GM18873 (cell line): ENCODE data around the gene DNAJC16.

ENCODE experiments used
- ATAC-seq: cut with Tn5 transposase; IDR thresholded peaks from one replicate; pipeline ENCODE4 v1.9.1; 2021; ENCODE audit warnings: mild to moderate bottlenecking, moderate library complexity, moderate number of reproducible peaks; ENCODE audit not compliant: unreplicated experiment, low FRiP score

The DNAJC16 gene

GRCh38 chr1:15531682-15532081 is 5.0 kb downstream of the DNAJC16 start:
- ATAC-seq = no peak

DNA sequence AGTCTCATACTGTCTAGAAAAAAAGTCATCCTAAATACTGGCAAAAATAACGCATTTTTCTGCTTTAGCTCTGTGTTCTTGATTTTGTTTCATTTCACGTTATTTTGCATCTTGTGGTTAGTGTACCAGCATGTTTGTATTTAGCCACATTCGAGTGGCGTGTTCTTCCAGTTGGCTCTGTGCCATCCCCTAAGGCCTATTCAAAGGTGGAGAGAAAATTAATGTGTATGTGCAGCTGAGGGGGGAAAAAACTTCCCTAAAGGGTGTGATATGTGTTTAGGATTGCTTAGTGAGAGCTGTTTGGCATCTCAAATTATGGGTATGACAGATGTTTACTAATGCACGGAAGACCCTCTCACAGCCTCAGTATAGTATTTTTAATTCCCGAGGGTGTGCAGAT is 12.1 kb downstream of the DNAJC16 start:
- ATAC-seq = no peak

DNA sequence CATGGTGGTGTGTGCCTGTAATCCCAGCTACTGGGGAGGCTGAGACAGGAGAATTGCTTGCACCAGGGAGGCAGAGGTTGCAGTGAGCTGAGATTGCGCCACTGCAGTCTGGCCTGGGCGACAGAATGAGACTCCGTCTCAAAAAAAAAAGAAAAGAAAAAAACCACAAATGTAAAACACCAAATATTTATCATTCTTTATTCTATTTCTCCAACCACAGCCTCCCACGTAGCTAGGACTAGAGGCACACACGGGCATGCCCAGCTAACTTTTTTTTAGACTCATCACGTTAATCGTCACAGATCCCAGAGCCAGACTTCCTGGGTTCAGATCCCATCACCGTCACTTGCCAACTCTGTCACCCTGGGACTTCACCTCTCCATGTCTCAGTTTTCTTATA is 13.5 kb downstream of the DNAJC16 start:
- ATAC-seq = no peak

DNA sequence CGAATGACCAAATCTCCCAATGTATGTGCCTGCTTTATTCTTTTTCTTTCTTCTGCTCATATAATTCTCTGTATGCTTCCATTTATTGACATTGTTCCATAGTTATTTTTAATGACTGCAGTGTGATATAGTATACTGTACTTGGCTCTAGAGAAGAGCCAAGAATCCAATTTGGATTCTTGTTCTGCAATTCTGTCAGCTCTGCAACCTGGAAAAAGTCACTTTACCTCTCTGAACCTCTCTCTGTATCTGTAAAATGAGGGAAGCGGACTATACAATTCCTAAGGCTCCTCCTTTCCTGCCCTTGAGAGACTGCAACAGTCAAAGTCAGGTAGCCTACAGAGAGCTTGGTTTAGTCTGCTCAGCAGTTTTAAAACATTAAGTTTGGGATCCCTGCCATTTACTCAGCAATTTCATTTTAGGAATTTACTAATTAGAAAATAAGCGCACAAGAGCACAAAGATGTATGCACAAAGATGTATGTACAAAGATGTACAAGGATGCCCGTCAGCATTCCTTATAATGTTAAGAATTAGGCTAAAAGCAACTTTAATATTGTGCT is 14.7 kb downstream of the DNAJC16 start:
- no peak for ATAC-seq

- ATAC-seq = no peak
Observed at GRCh38 chr1:15542388-15543250, 16.0 kb downstream of the DNAJC16 start.

DNA sequence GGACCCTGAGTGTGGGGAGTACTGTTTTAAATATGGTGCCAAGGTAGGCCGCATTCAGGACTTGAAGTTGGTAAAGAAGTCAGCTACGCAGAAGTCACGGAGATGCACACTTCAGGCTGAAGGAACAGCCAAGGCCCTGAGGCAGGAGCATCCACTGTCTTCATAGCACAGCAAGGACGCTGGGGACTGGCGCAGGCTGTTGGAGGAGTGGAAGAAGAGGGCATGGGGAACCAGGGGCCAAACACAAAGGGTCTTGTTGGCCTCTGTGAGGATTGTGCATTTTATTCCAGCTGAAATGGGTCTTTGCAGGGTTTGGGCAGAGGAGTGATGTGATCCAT is 16.6 kb downstream of the DNAJC16 start:
- no peak for ATAC-seq

DNA sequence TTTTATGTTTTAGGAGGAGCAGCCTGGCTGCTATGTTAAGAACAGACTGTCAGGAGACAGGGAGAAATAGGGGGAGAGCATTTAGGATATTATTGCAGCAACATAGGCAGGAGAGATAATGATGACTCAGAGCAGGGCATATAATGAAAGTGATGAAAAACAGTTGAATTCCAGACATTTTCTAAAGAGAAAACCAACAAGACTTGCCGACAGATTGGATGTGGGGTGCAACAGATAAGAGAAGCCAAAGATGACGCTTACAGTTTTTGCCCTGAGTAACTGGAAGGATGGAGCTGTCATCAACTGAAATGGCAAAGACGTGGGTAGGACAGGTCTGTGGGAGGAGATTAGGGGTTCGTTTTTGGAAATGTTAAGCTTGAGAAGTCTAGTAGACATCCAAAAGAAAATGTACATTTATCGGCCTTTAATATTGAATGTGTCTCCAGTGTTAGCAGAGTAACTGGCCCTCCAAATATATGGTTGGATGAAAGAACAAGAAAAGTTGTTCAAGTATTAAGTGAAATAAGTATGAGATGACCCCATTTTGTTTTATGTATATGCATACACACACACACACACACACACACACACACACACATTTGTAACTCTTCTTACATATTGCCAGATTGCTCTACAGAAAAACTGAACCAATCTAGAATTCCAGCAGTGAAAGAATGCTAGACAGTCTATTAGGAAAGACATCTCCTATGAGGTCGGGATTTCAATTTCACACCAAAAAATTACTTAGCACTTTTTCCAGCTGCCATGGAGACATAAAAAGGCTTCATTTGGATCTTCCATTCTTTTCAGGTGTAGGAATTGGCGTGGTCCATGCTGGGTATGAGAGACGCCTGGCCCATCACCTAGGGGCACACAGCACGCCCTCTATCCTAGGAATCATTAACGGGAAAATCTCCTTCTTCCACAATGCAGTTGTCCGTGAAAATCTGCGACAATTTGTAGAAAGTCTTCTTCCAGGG is 17.2 kb downstream of the DNAJC16 start:
- no peak for ATAC-seq

DNA sequence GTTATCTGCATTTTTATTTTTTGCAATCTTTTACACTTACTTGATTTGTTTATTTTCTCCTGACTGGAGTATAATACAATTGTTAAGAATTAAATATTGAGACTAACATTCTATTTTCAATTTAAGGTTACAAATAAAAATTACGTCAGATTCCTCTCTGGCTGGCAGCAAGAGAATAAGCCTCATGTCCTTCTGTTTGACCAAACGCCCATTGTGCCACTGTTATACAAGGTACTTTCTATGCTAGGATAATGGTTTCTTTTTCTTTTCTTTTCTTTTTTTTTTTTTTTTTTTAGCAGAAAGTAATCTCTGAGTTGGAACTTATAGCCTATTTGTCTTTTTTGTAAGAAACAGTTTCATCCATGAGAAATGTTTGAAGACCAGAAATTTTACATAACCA is 20.0 kb downstream of the DNAJC16 start:
- ATAC-seq = no peak

DNA sequence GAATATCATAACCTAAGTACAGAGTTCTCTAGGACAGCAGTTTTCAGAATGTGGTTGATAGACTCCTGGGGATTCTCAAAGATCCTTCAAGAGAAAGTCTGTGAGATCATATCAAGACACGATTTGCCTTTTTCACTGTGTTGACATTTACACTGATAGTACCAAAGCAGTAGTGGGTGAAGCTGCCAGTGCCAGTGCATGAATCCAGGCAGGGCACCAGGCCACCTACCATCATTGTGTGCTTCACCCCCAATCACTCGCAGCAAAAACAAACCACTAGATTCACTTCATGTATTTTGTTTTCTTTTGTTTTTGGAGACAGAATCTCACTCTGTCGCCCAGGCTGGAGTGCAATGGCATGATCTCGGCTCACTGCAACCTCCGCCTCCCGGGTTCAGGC is 23.9 kb downstream of the DNAJC16 start:
- ATAC-seq = no peak

DNA sequence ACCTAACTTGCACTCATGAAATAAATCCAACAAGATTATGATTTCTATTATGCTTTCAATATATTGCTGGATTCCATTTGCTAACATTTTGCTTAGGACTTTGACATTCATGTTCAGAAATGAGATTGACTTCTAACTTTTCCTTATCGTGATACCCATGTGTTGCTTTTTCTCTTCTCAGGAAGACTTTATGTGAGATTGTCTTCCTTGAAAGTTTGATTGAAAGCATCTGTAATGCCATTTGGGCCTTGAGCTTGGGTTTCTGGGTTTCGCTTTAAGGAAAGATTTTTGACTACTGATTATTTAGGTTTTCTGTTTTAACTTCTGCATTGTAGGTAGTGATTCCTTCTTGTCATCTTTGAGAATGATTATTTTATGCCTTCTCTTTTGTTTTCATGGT is 30.4 kb downstream of the DNAJC16 start:
- no peak for ATAC-seq

DNA sequence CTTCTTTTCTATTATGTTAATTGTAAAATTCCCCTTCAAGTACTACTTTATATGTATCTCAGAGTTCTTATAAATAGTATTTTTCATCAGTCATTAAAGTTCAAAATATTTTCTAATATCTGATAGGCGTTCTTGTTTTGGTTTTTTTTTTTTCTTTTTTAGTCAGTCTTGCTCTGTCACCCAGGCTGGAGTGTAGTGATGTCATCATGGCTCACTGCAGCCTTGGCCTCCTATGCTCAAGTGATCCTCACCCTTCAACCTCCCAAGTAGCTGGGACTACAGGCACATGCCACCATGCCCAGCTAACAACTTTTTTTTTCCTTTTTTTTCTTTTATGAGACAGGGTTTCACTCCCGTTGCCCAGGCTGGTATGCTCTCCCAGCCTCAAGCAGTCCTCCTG is 30.9 kb downstream of the DNAJC16 start:
- ATAC-seq = no peak

DNA sequence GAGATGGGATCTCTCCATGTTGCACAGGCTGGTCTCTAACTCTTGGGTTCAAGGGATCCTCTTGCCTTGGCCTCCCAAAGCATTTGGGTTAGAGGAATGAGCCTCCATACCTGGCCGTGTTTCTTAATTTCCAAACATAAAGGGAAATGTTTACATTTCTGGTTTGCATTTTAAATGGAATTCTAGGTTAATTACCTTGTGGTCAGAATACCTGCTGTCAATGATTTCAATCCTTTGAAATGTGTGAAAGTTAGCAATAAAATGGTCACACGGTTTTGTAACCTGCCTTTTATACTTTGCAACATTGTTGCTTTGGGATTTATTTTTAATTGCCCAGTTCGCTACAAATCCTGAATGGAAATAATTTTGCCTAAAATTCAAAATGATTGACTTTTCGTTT is 31.9 kb downstream of the DNAJC16 start:
- ATAC-seq = no peak

DNA sequence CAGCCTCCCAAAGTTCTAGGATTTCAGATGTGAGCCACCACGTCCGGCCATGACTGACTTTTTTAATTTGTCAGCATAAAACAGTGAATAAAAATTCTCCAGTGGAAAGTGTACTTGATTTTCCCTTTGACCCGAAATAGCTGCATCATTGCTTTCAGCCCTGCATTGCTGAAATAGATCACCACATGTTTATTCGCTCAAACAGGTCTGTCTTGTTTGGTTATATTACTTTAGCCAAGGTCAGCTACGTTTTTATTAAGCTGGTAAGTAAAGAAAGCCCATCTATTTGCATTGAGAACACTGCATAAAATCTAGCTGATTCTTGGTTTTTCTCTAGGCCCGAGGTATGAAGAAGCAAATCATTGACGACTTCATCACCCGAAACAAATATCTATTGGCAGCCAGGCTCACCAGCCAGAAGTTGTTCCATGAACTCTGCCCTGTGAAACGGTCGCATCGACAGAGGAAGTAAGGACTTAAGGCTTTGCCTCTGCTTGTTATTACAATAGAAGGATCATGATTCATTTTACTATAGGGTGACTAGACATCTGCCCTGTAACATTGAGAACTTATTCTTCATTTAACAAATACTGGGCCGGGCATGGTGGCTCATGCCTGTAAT is 32.7 kb downstream of the DNAJC16 start:
- no peak for ATAC-seq

GRCh38 chr1:15568387-15569073 is 41.9 kb downstream of the DNAJC16 start:
- ATAC-seq = no peak

DNA sequence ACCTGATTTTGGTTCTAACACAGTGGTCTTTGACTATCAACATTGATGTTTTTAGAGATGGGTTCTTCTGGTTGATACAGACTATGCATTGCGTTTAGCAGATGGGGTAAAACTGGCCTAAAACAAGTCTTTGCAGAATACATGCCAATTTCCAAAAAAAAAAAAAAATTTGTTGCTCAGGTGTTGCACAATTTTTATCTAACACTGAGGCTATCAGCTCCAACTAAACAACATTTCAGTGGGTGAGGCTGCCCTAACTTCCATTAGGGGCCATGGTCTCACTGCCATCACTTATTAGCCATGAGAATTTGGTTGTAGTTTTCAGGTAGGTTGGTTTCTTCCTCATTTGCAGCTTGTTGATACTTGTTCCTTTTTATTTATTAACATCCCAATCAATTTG is 44.2 kb downstream of the DNAJC16 start:
- ATAC-seq = no peak

DNA sequence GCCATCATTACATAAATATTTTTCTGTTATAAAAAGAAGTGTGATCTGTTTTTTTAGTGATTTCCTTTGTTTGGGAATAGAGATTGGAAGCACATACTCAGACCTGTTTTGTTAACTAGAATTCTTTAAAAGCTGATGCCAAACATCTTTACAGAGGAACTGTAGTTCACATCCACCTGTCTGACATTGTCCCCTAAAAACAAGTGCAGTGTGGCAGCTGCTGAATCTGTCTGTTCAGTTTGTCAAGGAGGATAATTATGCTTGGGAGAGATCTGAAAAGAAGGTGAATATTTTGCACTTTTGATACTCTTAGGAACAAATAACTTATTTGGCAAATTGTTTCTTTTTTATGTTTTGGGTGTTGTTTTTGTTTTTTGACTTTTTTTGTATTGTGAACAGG is 44.6 kb downstream of the DNAJC16 start:
- ATAC-seq = no peak

DNA sequence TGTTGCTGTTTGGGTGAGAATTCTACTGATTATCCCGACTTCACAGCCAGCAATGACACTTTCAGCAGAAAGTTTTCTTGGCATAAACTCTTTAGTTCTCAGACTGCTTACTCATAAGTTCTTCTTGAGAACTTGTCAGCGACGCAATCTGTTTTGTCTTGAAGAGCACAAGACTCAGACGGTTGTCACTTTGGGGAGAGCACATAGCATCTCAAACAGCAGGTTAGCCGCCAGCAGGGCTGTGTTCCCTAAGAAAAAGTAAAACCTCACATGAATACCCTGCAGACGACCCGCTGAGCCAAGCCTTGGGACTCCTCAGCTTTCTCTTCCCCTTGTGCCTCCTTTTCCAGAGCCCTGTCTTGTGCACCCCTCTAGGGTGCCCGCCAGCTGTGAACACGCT is 46.8 kb downstream of the DNAJC16 start:
- ATAC-seq = no peak

DNA sequence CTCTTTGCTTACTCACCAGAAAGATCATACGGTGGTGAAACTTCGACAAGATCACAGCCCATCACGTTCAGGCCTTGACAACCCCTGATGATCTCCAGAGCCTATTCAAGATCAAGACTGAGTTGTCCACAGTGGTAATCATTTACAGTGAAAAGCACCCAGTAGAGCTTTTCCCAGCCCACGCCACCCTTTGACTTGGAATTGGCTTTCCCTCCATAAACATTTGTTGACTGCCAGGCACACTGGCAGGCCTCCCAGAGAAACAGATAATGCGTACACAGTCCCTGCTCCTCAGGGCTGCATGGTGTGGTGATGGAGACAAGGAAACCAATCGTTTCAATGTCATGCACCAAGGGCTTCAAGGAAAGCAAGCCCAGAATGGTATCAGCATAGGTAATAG is 48.1 kb downstream of the DNAJC16 start:
- no peak for ATAC-seq

- no peak for ATAC-seq
Observed at GRCh38 chr1:15575549-15576150, 49.0 kb downstream of the DNAJC16 start.

- ATAC-seq = no peak
Observed at GRCh38 chr1:15577691-15578090, 51.0 kb downstream of the DNAJC16 start.
